ENCODE measurements around the gene EXOC3L1.

The EXOC3L1 gene

GRCh38 chr16:67206838-67207248 lies 16.9 kb upstream of the EXOC3L1 start:
- Histone ChIP-seq H2BK15ac (replicated peaks; ENCODE audit: low read depth) (no peak overlapping the region), H3K56ac (ENCODE audit: low read length) (no peak overlapping the region), H3K27me3 (ENCODE audit: insufficient read depth, low read length, poor library complexity) (no peaks in the 10 kb centered on the region), H3K27ac (ENCODE audit: low read depth, low read length) (no peak overlapping the region), H4K5ac (ENCODE audit: low read length) (no peak overlapping the region), H2BK120ac (ENCODE audit: low read depth, low read length) (no peak overlapping the region), H3K4me3 (ENCODE audit: low read length) (no peak overlapping the region), H3K9ac (ENCODE audit: low read length) (no peak overlapping the region), H2BK5ac (ENCODE audit: low read length) (no peak overlapping the region), H3K79me2 (ENCODE audit: control insufficient read depth, insufficient read depth, low read length) (no peaks in the 10 kb centered on the region), H3K4me1 (ENCODE audit: control insufficient read depth, low read depth, low read length) (no peaks in the 10 kb centered on the region), H3K23ac (ENCODE audit: low read length) (no peak overlapping the region), H3K79me1 (ENCODE audit: low read length) (no peaks in the 10 kb centered on the region), H2AK5ac (ENCODE audit: low read length) (no peak overlapping the region), H3K36me3 (ENCODE audit: control insufficient read depth, insufficient read depth, low read length) (no peaks in the 10 kb centered on the region), H3K18ac (ENCODE audit: low read length) (no peak overlapping the region), H3K4me2 (ENCODE audit: low read length) (no peak overlapping the region), H4K8ac (ENCODE audit: low read depth, low read length) (no peak overlapping the region), H3K4ac (ENCODE audit: low read depth, low read length) (no peak overlapping the region)
- WGBS (ENCODE audit: extremely low coverage, insufficient coverage, low lambda C conversion rate) = no CpG with 5 or more reads among the region's 3 CpGs
- DNase-seq = peak; percentile 37

DNA sequence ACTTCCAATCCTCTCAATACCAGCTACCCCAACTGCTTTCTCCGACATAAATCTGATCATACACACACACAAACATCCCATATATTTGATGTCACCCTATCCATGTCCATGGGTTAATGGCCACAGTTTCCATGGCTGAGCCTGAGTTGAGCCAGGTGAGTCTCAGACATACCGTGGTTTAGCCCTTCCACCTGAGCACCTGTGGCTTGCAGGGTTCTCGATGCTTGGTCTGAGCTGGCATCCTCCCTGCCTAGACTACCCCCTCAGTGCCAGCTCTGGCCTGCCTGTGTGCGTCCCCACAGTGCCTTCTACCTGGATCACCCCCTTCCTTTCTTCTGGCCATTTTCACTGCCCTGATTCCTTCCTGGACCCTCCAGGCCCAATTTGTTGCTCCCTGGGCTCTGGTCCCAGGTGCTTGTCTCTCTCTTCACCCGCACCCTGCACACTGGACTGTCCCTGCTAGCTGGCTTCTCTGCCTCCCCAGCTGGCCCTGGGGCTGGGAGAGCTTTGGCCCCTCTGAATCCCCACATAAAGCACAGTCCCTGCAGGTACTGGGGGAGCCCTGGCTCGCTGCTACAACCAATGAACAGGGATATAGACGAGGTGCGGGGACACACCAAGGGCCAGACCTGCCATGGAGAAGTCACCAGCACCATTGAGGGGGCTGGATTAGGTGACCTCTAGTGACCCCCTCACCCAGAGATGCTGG lies 16.3 kb upstream of the EXOC3L1 start:
- Histone ChIP-seq H3K4me2 (ENCODE audit: low read length) (no peak overlapping the region), H3K23ac (ENCODE audit: low read length) (no peak overlapping the region), H3K18ac (ENCODE audit: low read length) (no peak overlapping the region), H3K4me3 (ENCODE audit: low read length) (no peak overlapping the region), H3K4me1 (ENCODE audit: control insufficient read depth, low read depth, low read length) (no peaks in the 10 kb centered on the region), H2BK5ac (ENCODE audit: low read length) (no peak overlapping the region), H3K36me3 (ENCODE audit: control insufficient read depth, insufficient read depth, low read length) (no peaks in the 10 kb centered on the region), H3K79me2 (ENCODE audit: control insufficient read depth, insufficient read depth, low read length) (no peaks in the 10 kb centered on the region), H3K9ac (ENCODE audit: low read length) (no peak overlapping the region), H3K79me1 (ENCODE audit: low read length) (no peaks in the 10 kb centered on the region), H2BK15ac (replicated peaks; ENCODE audit: low read depth) (no peak overlapping the region), H3K56ac (ENCODE audit: low read length) (no peak overlapping the region), H4K8ac (ENCODE audit: low read depth, low read length) (no peak overlapping the region), H3K4ac (ENCODE audit: low read depth, low read length) (no peak overlapping the region), H3K27ac (ENCODE audit: low read depth, low read length) (no peak overlapping the region), H3K27me3 (ENCODE audit: insufficient read depth, low read length, poor library complexity) (no peaks in the 10 kb centered on the region), H2BK120ac (ENCODE audit: low read depth, low read length) (no peak overlapping the region), H2AK5ac (ENCODE audit: low read length) (no peak overlapping the region), H4K5ac (ENCODE audit: low read length) (no peak overlapping the region)
- no CpG with 5 or more reads among the region's 8 CpGs for WGBS (ENCODE audit: extremely low coverage, insufficient coverage, low lambda C conversion rate)
- no peak for DNase-seq

- H3K23ac ChIP-seq (ENCODE audit: low read length) = no peak overlapping the region
- no peak overlapping the region for H3K4ac ChIP-seq (ENCODE audit: low read depth, low read length)
- no peak for DNase-seq
- H2AK5ac ChIP-seq (ENCODE audit: low read length) = no peak overlapping the region
- H3K4me1 ChIP-seq (ENCODE audit: control insufficient read depth, low read depth, low read length) = no peaks in the 10 kb centered on the region
- no peaks in the 10 kb centered on the region for H3K79me1 ChIP-seq (ENCODE audit: low read length)
- H3K4me3 ChIP-seq (ENCODE audit: low read length) = no peak overlapping the region
- no peaks in the 10 kb centered on the region for H3K79me2 ChIP-seq (ENCODE audit: control insufficient read depth, insufficient read depth, low read length)
- no peak overlapping the region for H3K4me2 ChIP-seq (ENCODE audit: low read length)
- H3K27me3 ChIP-seq (ENCODE audit: insufficient read depth, low read length, poor library complexity) = no peaks in the 10 kb centered on the region
- no peak overlapping the region for H2BK5ac ChIP-seq (ENCODE audit: low read length)
- no peaks in the 10 kb centered on the region for H3K36me3 ChIP-seq (ENCODE audit: control insufficient read depth, insufficient read depth, low read length)
- H4K8ac ChIP-seq (ENCODE audit: low read depth, low read length) = no peak overlapping the region
- H2BK120ac ChIP-seq (ENCODE audit: low read depth, low read length) = no peak overlapping the region
- no peak overlapping the region for H3K56ac ChIP-seq (ENCODE audit: low read length)
- H3K27ac ChIP-seq (ENCODE audit: low read depth, low read length) = no peak overlapping the region
- no peak overlapping the region for H3K18ac ChIP-seq (ENCODE audit: low read length)
- H3K9ac ChIP-seq (ENCODE audit: low read length) = no peak overlapping the region
- H2BK15ac ChIP-seq (replicated peaks; ENCODE audit: low read depth) = no peak overlapping the region
- WGBS (ENCODE audit: extremely low coverage, insufficient coverage, low lambda C conversion rate) = no CpG with 5 or more reads among the region's 4 CpGs
- H4K5ac ChIP-seq (ENCODE audit: low read length) = no peak overlapping the region
Observed at GRCh38 chr16:67204076-67204475, 14.1 kb upstream of the EXOC3L1 start.

GRCh38 chr16:67202956-67203493 lies 13.1 kb upstream of the EXOC3L1 start:
- WGBS (ENCODE audit: extremely low coverage, insufficient coverage, low lambda C conversion rate) = no CpG with 5 or more reads among the region's 23 CpGs
- Histone ChIP-seq H3K56ac (ENCODE audit: low read length) (no peak overlapping the region), H3K27ac (ENCODE audit: low read depth, low read length) (no peak overlapping the region), H4K5ac (ENCODE audit: low read length) (no peak overlapping the region), H2BK5ac (ENCODE audit: low read length) (no peak overlapping the region), H3K9ac (ENCODE audit: low read length) (no peak overlapping the region), H3K23ac (ENCODE audit: low read length) (no peak overlapping the region), H3K36me3 (ENCODE audit: control insufficient read depth, insufficient read depth, low read length) (peaks cover 1% of the 10 kb centered on the region), H2BK120ac (ENCODE audit: low read depth, low read length) (no peak overlapping the region), H2BK15ac (replicated peaks; ENCODE audit: low read depth) (no peak overlapping the region), H4K8ac (ENCODE audit: low read depth, low read length) (no peak overlapping the region), H3K4me1 (ENCODE audit: control insufficient read depth, low read depth, low read length) (no peaks in the 10 kb centered on the region), H2AK5ac (ENCODE audit: low read length) (no peak overlapping the region), H3K4me2 (ENCODE audit: low read length) (no peak overlapping the region), H3K4me3 (ENCODE audit: low read length) (no peak overlapping the region), H3K27me3 (ENCODE audit: insufficient read depth, low read length, poor library complexity) (no peaks in the 10 kb centered on the region), H3K18ac (ENCODE audit: low read length) (no peak overlapping the region), H3K4ac (ENCODE audit: low read depth, low read length) (no peak overlapping the region), H3K79me2 (ENCODE audit: control insufficient read depth, insufficient read depth, low read length) (no peaks in the 10 kb centered on the region), H3K79me1 (ENCODE audit: low read length) (no peaks in the 10 kb centered on the region)
- no peak for DNase-seq

GRCh38 chr16:67202426-67202825 lies 12.5 kb upstream of the EXOC3L1 start:
- Histone ChIP-seq H3K36me3 (ENCODE audit: control insufficient read depth, insufficient read depth, low read length) (peaks cover 3% of the 10 kb centered on the region), H3K79me2 (ENCODE audit: control insufficient read depth, insufficient read depth, low read length) (no peaks in the 10 kb centered on the region), H3K23ac (ENCODE audit: low read length) (no peak overlapping the region), H2BK120ac (ENCODE audit: low read depth, low read length) (no peak overlapping the region), H3K27ac (ENCODE audit: low read depth, low read length) (no peak overlapping the region), H3K9ac (ENCODE audit: low read length) (no peak overlapping the region), H3K56ac (ENCODE audit: low read length) (no peak overlapping the region), H4K5ac (ENCODE audit: low read length) (no peak overlapping the region), H2AK5ac (ENCODE audit: low read length) (no peak overlapping the region), H3K4ac (ENCODE audit: low read depth, low read length) (no peak overlapping the region), H3K4me1 (ENCODE audit: control insufficient read depth, low read depth, low read length) (no peaks in the 10 kb centered on the region), H2BK5ac (ENCODE audit: low read length) (no peak overlapping the region), H3K27me3 (ENCODE audit: insufficient read depth, low read length, poor library complexity) (no peaks in the 10 kb centered on the region), H3K79me1 (ENCODE audit: low read length) (no peaks in the 10 kb centered on the region), H3K4me3 (ENCODE audit: low read length) (no peak overlapping the region), H4K8ac (ENCODE audit: low read depth, low read length) (no peak overlapping the region), H2BK15ac (replicated peaks; ENCODE audit: low read depth) (no peak overlapping the region), H3K4me2 (ENCODE audit: low read length) (no peak overlapping the region), H3K18ac (ENCODE audit: low read length) (no peak overlapping the region)
- DNase-seq = no peak
- no CpG with 5 or more reads among the region's 12 CpGs for WGBS (ENCODE audit: extremely low coverage, insufficient coverage, low lambda C conversion rate)

Data from mesendoderm (in vitro differentiated cells).